Measurements from ENCODE around the gene UBAP2.

- TF ChIP-seq CTCF (IDR thresholded peaks at IDR 0.05) = no peak
- no peak for TF ChIP-seq EZH2 (IDR thresholded peaks at IDR 0.05; ENCODE audit: borderline replicate concordance, insufficient read depth, low read depth, low read length, poor library complexity, severe bottlenecking)
Observed at GRCh38 chr9:33943389-33943788, 105.3 kb downstream of the UBAP2 start.
